ENCODE measurements around the gene ZNF559. TPM values are rescaled to one million over a fixed set of nuclear protein-coding genes. Genes with fewer than 3 reads are reported as not detected.
"Not testable (repeated sequence)": the region's sequence is repeated elsewhere in the genome, so short reads cannot be mapped to it uniquely, and the experiment has no call there.

ZNF559 gene
- total RNA-seq, 1 experiment from 2014 or later, result 10.9 TPM

GRCh38 chr19:9321338-9321737 lies 2.6 kb upstream of the ZNF559 start:
- CTCF ChIA-PET, result no interaction called here
- RAD21 ChIA-PET (ENCODE audit: low non-redundant PET in 1 of 2, low total read pairs in 2 of 2, uncharacterized antibody in 2 of 2, unreplicated experiment in 2 of 2), result no interaction called here

DNA sequence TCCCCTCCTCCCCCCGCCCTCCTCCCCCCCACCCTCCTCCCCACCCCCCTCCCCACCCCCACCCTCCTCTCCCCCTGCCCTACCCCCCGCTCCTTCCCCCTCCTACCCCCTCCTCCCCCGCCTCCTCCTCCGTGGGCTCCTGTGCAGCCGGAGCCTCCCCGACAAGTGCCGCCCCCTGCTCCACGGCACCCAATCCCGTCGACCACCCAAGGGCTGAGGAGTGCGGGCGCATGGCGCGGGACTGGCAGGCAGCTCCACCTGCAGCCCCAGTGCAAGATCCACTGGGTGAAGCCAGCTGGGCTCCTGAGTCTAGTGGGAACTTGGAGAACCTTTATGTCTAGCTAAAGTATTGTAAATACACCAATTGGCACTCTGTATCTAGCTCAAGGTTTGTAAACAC lies 2.2 kb upstream of the ZNF559 start:
- CTCF ChIA-PET; H3K4me3 ChIP-seq (replicated peaks in 1 of 2; ENCODE audit: low read depth in 1 of 2, low read length in 2 of 2); H2AFZ ChIP-seq (ENCODE audit: low read depth, low read length, poor library complexity, severe bottlenecking); ATAC-seq; H3K36me3 ChIP-seq (ENCODE audit: control insufficient read depth in 1 of 2, insufficient read depth in 2 of 2, low read length in 2 of 2); BruUV-seq (replicated peaks); H4K20me1 ChIP-seq (ENCODE audit: insufficient read depth); DNase-seq (ENCODE audit: low read depth, low spot score); H3K27me3 ChIP-seq (ENCODE audit: insufficient read depth, low read length); RAD21 ChIA-PET (ENCODE audit: low non-redundant PET in 1 of 2, low total read pairs in 2 of 2, uncharacterized antibody in 2 of 2, unreplicated experiment in 2 of 2); H3K4me2 ChIP-seq (ENCODE audit: low read length); H3K79me2 ChIP-seq (ENCODE audit: insufficient read depth, low read length); H3K9ac ChIP-seq (ENCODE audit: low read length); H3K9me2 ChIP-seq (ENCODE audit: insufficient read depth); POLR2A ChIA-PET; H3K27ac ChIP-seq (ENCODE audit: low read depth, low read length): not testable (repeated sequence)
- peaks cover 8 to 14% of the 10 kb centered on the region in 2 experiments; a peak in 2 of 4 replicates for H3K9me3 ChIP-seq (ENCODE audit: control insufficient read depth in 1 of 2, insufficient read depth in 1 of 2, low read depth in 1 of 2, low read length in 2 of 2)
- intact Hi-C loops (cut with micrococcal nuclease), result loop anchor here (10.0 kb wide), 2 partner anchors 263 to 353 kb away; partner anchors contain the start of genes ZNF121 and ZNF562
- peaks cover 0 to 16% of the 10 kb centered on the region in 2 experiments; a peak in 2 of 4 replicates for H3K4me1 ChIP-seq (ENCODE audit: control insufficient read depth in 1 of 2, insufficient read depth in 2 of 2, low read length in 2 of 2)

More at GRCh38 chr19:9321338-9321737, 2.6 kb upstream of the ZNF559 start:
- Histone ChIP-seq H3K9ac (ENCODE audit: low read length) (no peak overlapping the region), H3K79me2 (ENCODE audit: insufficient read depth, low read length) (peaks cover 10% of the 10 kb centered on the region; the same call in 1 of the 2 replicates), H2AFZ (ENCODE audit: low read depth, low read length, poor library complexity, severe bottlenecking) (no peak overlapping the region), H3K36me3 (ENCODE audit: control insufficient read depth in 1 of 2, insufficient read depth in 2 of 2, low read length in 2 of 2) (peaks cover 0 to 3% of the 10 kb centered on the region in 2 experiments; a peak in 1 of 4 replicates), H3K4me2 (ENCODE audit: low read length) (no peak overlapping the region), H3K9me2 (ENCODE audit: insufficient read depth) (no peaks in the 10 kb centered on the region), H3K4me1 (ENCODE audit: control insufficient read depth in 1 of 2, insufficient read depth in 2 of 2, low read length in 2 of 2) (peaks cover 0 to 16% of the 10 kb centered on the region in 2 experiments; a peak in 2 of 4 replicates), H3K27ac (ENCODE audit: low read depth, low read length) (no peak overlapping the region), H3K27me3 (ENCODE audit: insufficient read depth, low read length) (no peaks in the 10 kb centered on the region), H3K9me3 (ENCODE audit: control insufficient read depth in 1 of 2, insufficient read depth in 1 of 2, low read depth in 1 of 2, low read length in 2 of 2) (peaks cover 8 to 13% of the 10 kb centered on the region in 2 experiments; a peak in 2 of 4 replicates), H3K4me3 (replicated peaks in 1 of 2; ENCODE audit: low read depth in 1 of 2, low read length in 2 of 2) (no peak overlapping the region), H4K20me1 (ENCODE audit: insufficient read depth) (no peaks in the 10 kb centered on the region)
- BruUV-seq (replicated peaks), result no TSS peak
- POLR2A ChIA-PET, result no interaction called here
- ATAC-seq (no peak), DNase-seq (ENCODE audit: low read depth, low spot score) (no peak)
- no peak for TF ChIP-seq ATF3 (IDR thresholded peaks at IDR 0.05)
- no peak for TF ChIP-seq CEBPB (IDR thresholded peaks at IDR 0.05; ENCODE audit: low read depth)
- no peak for TF ChIP-seq EGR1 (IDR thresholded peaks at IDR 0.05; ENCODE audit: low read depth)
- no peak for TF ChIP-seq ZBTB33 (IDR thresholded peaks at IDR 0.05; ENCODE audit: extremely low read depth, insufficient replicate concordance, low read length)
- no peak for TF ChIP-seq SRF (IDR thresholded peaks at IDR 0.05; ENCODE audit: low read depth)
- no peak for TF ChIP-seq FOSL1 (IDR thresholded peaks at IDR 0.05; ENCODE audit: low read depth)
- TF ChIP-seq SIN3A (IDR thresholded peaks at IDR 0.05; ENCODE audit: low read depth), result no peak
- TF ChIP-seq POLR2AphosphoS5 (IDR thresholded peaks at IDR 0.05; ENCODE audit: low read depth, low read length), result no peak
- TF ChIP-seq, protein P1, sequence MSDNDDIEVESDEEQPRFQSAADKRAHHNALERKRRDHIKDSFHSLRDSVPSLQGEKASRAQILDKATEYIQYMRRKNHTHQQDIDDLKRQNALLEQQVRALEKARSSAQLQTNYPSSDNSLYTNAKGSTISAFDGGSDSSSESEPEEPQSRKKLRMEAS (IDR thresholded peaks at IDR 0.05), result no peak
- intact Hi-C loops (cut with micrococcal nuclease), result loop anchor here (10.0 kb wide), 2 partner anchors 263 to 353 kb away; partner anchors contain the start of genes ZNF121 and ZNF562

DNA sequence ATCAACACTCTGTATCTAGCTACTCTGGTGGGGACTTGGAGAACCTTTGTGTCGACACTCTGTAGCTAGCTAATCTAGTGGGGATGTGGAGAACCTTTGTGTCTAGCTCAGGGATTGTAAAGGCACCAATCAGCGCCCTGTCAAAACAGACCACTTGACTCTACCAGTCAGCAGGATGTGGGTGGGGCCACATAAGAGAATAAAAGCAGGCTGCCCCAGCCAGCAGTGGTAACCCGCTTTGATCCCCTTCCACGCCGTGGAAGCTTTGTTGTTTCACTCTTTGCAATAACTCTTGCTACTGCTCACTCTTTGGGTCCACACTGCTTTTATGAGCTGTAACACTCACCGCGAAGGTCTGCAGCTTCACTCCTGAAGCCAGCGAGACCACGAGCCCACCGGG lies 1.8 kb upstream of the ZNF559 start:
- POLR2A ChIA-PET; BruUV-seq (replicated peaks): not testable (repeated sequence)
- intact Hi-C loops (cut with micrococcal nuclease), result loop anchor here (10.0 kb wide), 2 partner anchors 263 to 353 kb away; partner anchors contain the start of genes ZNF121 and ZNF562

More for the DNA sequence above, 1.8 kb upstream of the ZNF559 start:
- H3K27me3 ChIP-seq (ENCODE audit: insufficient read depth, low read length); H2AFZ ChIP-seq (ENCODE audit: low read depth, low read length, poor library complexity, severe bottlenecking); H3K4me2 ChIP-seq (ENCODE audit: low read length); H3K36me3 ChIP-seq (ENCODE audit: control insufficient read depth in 1 of 2, insufficient read depth in 2 of 2, low read length in 2 of 2); DNase-seq (ENCODE audit: low read depth, low spot score); H3K4me3 ChIP-seq (replicated peaks in 1 of 2; ENCODE audit: low read depth in 1 of 2, low read length in 2 of 2); RAD21 ChIA-PET (ENCODE audit: low non-redundant PET in 1 of 2, low total read pairs in 2 of 2, uncharacterized antibody in 2 of 2, unreplicated experiment in 2 of 2); ATAC-seq; H4K20me1 ChIP-seq (ENCODE audit: insufficient read depth); H3K79me2 ChIP-seq (ENCODE audit: insufficient read depth, low read length); H3K27ac ChIP-seq (ENCODE audit: low read depth, low read length); H3K9me2 ChIP-seq (ENCODE audit: insufficient read depth); H3K9ac ChIP-seq (ENCODE audit: low read length); CTCF ChIA-PET: not testable (repeated sequence)
- Histone ChIP-seq H3K4me1 (ENCODE audit: control insufficient read depth in 1 of 2, insufficient read depth in 2 of 2, low read length in 2 of 2) (peaks cover 0 to 16% of the 10 kb centered on the region in 2 experiments; a peak in 2 of 4 replicates), H3K9me3 (ENCODE audit: control insufficient read depth in 1 of 2, insufficient read depth in 1 of 2, low read depth in 1 of 2, low read length in 2 of 2) (peaks cover 11 to 17% of the 10 kb centered on the region in 2 experiments; a peak in 2 of 4 replicates)
